HS-27A (cell line): ENCODE data around the gene RSPRY1.

Experiments used
- DNase-seq: peaks from one replicate; pipeline ENCODE4 v3.0.0-alpha.2; 2012; ENCODE audit warnings: low read depth, missing footprints

RSPRY1 gene

GRCh38 chr16:57152096-57153093 is 33.7 kb upstream of the RSPRY1 start:
- no peak for DNase-seq

DNA sequence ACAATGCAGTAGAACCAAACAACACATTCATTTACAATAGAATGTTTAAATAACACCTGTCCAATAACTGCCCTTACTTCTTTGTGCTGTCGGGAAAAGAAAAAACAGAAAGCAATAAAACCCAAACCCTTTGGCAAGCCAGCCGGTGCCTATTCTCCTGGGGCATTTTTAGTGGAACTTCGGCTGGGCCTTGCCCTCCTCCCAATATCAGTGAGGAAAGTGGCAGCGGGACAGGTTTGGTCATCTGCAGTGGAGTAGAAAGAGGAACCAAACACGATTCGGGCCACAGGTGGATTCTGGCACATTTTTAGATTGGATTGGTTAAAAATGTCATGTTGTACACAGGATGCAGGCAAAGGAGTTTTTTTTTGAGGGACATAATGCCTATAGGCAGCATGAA is 32.3 kb upstream of the RSPRY1 start:
- no peak for DNase-seq

DNA sequence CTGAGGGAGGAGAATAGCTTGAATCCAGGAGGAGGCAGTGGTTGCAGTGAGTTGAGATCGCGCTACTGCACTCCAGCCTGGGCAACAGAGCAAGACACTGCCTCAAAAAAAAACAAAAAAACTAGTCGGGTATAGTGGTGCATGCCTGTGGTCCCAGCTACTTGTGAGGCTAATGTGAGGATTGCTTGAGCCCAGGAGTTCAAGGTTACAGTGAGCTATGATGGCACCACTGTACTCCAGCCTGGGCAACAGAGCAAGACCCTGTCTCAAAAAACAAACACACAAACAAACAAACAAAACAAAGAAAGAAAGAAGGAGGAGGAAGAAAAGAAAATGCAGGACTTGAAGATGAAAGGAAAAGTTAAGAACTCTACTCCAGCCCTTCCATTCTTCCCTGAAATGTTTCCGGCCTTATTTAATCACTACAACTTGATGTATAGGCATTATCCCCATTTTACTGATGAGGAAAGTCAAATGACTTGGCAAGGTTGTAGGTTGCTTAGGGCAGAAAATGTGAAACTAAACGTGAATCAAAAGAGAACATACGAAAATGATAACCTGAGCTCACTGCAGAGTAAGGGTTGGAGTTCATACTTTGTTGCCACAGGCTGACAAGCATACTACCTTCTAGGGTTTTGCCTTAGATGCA is 30.3 kb upstream of the RSPRY1 start:
- no peak for DNase-seq

DNA sequence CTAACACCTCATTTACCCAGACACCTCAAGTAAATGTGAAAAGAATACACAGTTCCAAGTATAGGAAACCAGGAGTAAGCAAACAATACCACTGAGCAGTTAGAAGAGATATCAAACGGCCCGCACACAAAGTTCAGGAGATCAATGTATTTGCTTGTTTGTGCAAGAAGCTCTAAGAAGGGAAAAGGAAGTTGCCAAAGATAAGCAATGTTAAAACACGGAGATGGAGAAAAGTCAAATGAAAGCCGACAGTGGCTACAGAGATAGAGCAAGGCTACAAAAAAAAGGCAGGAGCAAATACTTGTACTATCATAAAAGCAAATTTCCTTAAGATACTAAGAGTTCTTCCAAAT is 29.8 kb upstream of the RSPRY1 start:
- no peak for DNase-seq

DNA sequence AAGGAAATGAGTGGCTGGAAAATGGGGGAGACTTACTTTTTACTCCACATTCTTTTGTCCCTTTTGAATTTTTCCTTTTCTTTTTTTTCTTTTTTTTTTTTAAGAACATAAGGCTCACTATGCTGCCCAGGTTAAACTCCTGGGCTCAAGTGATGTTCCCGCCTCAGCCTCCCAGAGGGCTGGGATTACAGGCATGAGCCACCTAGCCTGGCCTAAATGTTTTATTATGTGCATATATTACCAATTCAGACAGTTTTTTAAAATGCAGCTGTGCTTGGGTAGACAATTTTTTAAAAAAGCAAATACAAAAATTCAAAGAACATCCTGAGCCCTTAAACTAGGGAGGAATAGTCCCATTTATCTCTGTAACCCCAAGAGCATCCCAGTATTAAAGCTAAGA is 28.6 kb upstream of the RSPRY1 start:
- no peak for DNase-seq

DNA sequence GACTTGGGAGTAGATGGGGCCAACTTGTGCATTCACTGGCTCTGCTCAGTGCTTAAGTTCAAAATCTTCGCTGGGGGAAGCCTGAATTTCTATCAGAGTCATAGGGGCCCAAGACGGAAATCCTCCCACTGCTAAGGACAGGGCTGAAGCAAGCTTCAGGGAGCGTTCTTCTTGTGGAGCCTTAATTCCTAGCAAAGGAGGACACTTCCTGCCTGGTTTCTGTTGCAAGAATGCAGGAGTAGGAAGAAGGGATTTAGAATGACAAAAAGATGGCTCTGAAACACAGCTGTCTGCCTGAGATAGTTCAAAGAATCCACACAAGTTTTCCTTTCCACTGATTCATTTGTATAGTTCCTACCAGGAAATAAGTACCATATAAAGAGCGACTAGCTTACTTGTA is 26.7 kb upstream of the RSPRY1 start:
- no peak for DNase-seq

- no peak for DNase-seq
Observed at GRCh38 chr16:57163842-57164241, 22.3 kb upstream of the RSPRY1 start.

DNA sequence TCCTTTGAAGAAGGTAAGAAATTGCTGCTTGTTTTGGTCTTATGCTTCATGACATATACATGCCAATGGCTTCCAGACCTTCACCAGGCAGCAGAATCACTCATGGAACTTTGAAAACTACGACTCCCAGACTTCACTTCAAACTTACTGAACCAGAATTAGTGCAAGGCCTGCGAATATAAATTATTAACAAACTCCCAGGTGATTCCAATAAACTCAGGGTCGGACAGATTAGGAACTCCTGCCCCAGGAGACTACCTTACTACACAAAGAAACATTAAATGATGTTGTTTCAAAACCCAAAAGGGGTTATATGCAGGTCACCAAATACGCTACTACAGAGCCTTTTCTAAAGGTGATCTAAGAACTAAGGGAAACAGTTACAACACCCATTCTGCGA is 20.6 kb upstream of the RSPRY1 start:
- DNase-seq = no peak

DNA sequence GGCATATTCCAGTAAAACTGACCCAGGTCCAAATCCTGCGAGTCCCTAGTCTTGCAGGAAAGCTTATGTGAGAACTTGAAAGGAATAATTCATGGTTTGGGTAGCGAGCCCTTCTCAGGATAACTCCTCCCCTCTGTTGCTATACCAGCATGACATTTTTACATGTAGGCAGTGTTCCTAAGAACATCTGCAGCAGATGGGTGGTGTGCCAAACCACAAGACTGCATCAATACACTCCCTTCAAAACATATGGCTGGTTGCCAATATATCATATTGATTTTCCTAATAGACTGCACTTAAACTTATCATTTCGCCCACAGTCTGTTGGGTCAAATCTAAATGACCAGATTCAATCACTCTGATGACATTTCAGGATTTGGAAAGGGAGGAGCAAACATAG is 20.2 kb upstream of the RSPRY1 start:
- no peak for DNase-seq

DNA sequence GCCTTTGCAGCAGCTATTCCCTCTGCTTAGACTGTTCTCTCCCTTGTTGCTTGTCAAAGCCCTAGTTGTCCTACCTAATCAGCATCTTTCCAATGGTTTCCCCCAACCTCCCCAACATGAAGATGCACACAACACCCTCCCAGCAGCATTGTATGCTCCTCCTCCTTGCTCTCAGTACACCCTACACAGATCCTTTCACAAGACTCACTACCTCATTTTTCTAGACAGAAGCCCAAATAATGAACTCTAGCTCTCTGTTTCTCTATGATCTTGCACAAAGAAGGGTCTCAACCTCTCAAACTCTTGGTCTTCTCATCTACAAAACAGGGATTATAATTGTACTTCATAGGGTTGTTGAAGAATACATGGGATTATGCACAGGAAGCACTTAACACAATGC is 19.7 kb upstream of the RSPRY1 start:
- DNase-seq = no peak

GRCh38 chr16:57166951-57167350 is 19.2 kb upstream of the RSPRY1 start:
- DNase-seq = no peak

DNA sequence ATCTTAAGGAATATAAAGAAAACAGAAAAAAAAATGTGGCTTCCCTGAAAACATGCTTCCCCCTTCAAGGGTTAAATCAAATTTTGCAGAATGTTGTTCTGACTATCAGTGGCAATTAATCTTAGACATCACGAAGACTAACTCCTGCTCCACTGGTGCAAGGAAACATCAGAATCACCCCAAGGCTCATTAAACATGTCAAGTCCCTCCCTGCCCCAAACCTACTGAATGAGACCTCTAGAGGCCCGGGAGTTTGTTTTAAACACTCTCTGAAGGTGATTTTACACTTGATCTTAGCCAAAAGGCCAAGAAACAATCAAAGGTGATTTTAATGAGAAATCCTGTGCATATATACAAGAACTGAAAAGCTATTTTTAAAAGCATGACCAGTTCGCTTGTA is 18.6 kb upstream of the RSPRY1 start:
- no peak for DNase-seq

DNA sequence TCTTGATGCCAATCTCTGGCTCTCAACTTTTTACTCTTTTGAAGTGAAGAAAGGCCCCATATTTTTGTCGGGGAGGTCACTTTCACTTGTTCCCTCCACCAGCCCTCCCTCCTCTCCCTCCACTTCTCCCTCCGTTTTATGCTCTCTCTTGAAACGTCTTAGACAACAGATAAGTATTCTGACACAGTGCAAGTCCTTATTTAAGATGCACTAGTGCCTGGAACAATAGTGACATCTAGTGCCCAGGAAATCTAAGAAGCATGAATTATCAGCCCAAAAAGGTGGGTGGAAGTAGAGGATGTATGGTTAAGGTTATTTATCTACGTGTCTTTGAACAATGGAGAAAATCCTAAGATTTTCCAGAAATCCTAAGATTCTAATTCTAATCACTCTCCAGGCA is 18.2 kb upstream of the RSPRY1 start:
- DNase-seq = no peak

DNA sequence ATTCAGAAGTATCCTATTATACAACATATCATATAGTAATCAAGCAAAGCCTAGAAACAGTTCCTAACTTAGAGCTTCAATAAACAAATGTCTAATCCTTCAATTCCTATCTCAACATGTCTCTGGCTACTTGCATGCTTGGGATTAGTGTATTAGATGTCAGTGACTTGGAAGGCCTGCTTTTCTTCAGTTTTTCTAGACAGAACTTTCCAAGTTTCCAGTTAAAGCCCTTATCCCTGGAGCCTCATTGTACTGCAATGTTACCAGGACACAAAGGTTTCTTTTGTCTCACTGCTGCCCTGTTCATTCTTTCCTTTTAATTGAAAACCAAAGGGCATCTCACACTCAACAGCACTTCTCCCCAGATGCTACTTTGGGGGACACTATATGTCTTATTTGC is 16.8 kb upstream of the RSPRY1 start:
- DNase-seq = no peak

DNA sequence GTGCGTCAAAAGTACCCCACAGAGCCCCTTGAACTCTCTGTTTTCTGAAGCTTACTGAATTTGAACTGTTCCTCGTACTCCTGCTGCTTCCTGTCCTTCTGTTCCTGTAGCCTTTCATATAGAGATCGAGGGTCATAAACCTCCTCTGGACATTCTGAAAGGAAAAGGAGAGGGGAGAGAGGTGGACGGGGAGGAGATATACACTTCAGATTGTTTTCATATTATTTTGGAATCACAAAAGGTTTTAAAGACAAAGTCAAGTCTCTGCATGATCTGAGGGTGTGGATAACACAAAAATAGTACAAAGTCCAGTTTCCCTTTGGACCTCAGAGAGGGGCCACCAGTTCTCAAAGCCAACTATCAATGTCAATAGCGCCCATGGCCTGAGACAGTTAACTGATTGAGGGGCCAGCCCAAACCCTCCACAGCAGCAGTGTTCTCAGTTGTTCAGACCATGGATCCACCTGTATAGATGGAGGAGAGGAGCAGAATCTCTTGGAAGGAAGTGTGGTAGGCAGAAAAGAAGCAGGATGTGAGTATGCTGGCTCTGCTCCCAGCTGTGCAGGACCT is 13.3 kb upstream of the RSPRY1 start:
- DNase-seq = no peak

DNA sequence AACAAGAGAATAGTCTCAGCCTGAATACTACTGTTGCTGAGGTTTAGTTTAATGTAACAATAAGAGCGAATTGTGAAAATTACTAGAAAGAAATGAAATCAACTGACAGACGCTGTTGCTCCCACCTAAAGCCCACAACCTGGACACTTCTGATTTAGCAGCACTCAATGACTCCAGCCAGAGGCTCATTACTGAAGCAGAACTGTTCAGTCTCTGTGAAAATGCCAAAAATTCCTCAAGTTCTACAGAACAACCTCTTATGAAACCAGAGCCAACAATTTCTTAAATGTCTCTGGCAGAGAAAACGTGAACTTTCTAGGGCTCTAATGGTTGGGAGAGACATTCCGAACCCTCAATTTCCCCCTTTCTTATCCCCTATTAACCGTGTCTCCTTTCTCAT is 10.2 kb upstream of the RSPRY1 start:
- no peak for DNase-seq

DNA sequence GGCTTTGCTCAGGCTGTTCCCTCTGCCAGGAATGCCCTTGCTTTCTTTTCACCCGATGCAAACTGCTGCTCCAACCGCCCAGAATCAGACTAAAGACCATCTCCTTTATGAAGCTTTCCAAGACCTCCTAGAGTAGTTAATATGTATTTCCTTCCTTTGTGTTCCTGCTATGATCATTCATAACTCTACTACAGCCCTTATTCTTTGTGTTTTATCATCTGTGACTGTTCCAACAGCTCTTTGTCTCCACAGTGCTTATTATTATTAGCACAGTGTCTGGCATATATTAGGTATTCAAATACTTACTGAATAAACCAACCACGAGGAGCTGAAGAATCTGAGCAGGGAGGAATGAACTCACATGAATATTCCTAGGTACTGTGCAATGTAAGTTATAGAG is 7.9 kb upstream of the RSPRY1 start:
- DNase-seq = no peak

- DNase-seq = no peak
Observed at GRCh38 chr16:57178793-57179212, 7.3 kb upstream of the RSPRY1 start.

DNA sequence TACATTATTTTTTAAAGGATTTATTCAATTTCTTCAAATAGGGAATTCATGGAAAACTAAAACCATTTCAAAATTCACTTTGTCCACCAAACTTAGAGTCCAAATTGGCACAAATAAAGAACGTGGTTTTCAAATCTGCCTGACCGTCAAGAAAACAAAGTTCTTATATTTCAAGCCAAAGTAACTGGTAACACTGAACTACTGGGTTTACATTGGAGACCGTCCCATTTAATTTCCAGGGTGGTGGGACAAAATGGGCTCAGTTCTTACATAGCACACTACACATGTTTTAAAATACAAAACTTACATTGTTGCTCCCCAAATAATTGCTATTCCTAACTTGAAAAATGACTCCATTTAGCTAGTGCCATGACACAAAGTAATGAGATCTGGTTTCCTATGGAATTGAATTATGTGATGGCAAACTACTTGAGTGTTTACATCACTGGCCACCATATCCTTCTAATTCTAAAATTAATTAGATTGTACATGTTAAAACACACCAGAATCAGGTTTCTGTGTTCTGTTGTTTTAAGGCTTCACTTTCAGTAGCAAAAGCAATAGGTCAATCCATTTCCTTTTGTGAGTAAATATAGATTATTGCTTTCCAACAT is 6.8 kb upstream of the RSPRY1 start:
- no peak for DNase-seq

GRCh38 chr16:57184113-57184512 is 2.0 kb upstream of the RSPRY1 start:
- no peak for DNase-seq

DNA sequence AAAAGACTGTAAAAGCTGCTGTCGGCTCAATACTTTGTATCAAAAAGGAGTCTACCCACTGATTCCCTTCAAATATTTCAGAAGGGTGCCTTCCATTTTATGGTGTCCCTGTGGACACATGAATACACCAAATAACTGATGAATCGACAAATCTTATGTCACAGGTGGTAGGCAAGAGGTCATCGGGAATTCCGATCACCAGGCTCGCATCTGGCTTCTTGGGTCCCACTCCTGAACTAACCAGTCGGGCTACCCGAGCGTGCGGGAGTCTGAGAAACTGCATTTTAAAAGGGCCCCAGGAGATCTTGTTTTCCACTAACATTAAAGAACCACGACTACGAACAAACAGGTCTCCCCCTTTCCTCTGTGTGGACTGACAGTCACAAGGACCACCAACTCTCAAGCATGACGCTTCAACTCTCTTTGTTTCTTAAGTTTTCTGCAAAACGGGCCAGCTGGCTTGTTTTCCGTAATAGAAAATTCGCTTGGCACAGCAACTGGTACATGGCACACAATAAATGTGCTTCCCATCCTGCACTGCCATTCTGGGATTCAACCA is 1.2 kb upstream of the RSPRY1 start:
- no peak for DNase-seq

GRCh38 chr16:57185446-57185944 is 634 bp upstream of the RSPRY1 start:
- DNase-seq = no peak
